ENCODE data around the gene BICD2.

The BICD2 gene

GRCh38 chr9:92747459-92748232 is 17.0 kb downstream of the BICD2 start:
- DNase-seq (ENCODE audit: low read depth, low spot score) = no peak

- DNase-seq (ENCODE audit: low read depth, low spot score) = no peak
These were observed 17.8 kb downstream of the BICD2 start for GRCh38 chr9:92746567-92747458.

DNA sequence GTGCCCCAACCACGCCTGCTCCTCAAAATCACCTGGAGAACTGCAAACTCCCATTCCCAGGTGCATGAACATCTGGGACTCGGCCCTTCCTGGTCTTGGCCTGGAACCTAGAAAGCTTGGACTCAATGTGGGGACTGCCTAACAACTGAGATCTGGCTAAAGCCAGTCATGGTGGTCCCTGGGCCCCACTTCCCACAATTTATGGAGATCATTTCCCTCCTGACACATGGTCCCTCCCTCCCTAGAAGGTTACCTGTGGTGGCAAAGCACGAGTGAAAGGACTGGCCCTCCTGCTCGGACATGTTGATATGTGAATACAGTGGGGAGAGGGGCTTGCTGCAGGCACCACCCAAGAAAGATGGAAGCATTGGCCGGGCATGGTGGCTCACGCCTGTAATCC is 18.8 kb downstream of the BICD2 start:
- DNase-seq (ENCODE audit: low read depth, low spot score) = no peak

GRCh38 chr9:92745331-92745730 is 19.3 kb downstream of the BICD2 start:
- DNase-seq (ENCODE audit: low read depth, low spot score) = no peak

DNA sequence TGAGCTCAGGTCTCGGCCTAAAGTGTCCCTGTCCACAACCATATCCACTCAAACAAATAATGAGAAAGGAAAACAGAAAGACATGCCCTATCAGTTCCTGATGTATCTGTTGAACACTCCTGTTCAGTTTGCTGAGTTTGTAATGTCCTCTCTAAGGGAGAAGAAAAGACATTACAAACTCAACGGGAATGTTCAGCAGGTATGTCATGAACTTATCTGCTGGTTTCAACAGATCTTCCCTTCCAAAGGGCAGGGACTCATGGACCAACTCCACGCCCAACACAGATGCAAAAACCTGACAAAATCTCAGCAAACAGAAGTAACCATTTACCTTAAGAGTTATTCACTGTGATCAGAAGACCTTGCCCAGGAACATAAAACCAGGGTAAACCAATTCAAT is 23.7 kb downstream of the BICD2 start:
- DNase-seq (ENCODE audit: low read depth, low spot score) = no peak

DNA sequence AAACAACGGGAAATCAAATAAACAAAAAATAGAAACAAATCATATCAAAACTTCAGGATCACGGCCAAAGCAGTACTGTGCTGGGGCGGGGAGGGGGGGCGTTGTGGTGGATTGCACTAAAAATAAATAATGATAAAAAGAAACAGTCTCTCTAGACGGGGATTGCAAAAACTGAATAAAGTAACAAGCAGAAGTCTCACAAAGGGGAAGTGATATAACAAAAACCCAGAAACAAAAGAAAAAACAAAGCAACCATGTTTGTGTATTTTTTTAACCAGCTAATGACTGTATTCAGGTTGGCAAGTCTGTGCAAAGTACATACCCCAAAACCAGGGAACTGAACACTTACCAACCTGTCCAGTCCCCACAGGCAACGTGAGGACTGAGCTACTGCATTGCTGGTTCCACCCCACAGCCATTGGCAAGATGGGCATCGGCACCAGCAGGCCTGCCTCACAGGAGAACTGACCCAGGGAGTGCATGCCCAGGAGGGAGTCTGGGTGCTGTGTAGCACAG is 24.1 kb downstream of the BICD2 start:
- no peak for DNase-seq (ENCODE audit: low read depth, low spot score)

DNA sequence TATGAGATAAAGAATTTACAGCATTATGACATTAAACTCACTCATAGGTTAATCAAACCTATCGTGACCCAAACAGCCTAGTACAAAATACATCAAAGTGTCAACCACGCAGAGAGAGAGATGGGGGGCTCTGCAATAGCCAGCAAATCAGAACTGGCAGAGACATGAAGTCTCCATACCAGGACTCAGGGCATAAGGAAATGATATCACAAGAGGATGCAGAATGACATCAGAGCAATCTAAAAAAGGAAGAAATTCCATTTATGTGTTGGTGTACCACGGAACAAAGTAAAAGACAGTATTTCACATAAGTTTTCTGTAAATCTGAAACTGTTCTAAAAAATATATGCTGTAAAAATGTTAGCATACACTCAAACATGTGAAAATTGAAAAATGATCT is 24.6 kb downstream of the BICD2 start:
- DNase-seq (ENCODE audit: low read depth, low spot score) = no peak

DNA sequence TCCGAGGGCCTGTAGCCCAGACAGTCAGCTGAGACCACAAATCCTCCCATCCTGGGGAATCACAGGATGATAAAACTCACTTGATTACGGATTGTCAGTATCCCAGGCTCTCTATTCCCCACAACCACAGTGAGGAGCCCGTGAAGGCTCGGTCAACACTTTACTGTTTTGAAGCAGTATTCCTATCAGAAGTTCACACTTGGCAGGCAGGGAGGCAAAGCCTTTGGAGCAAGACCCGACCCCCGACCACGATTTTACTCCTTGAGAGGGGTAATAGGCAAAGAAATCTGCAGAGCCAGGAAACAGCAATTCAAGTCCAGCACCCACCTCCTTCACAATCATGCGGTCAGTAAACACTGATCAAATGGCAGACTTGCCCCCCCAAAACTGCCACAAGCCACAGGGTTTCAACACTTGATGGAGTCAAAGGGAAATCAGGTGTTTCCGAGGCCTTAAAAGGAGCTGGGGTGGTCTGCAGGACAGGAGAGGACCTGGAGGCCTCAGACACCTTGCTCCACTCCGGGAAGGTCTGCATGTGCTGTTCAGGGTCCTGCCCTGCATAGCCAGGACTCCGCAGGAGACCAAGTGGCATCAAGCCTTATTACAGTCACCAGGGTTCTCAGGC is 25.2 kb downstream of the BICD2 start:
- no peak for DNase-seq (ENCODE audit: low read depth, low spot score)

GRCh38 chr9:92738661-92739081 is 26.0 kb downstream of the BICD2 start:
- DNase-seq (ENCODE audit: low read depth, low spot score) = no peak

DNA sequence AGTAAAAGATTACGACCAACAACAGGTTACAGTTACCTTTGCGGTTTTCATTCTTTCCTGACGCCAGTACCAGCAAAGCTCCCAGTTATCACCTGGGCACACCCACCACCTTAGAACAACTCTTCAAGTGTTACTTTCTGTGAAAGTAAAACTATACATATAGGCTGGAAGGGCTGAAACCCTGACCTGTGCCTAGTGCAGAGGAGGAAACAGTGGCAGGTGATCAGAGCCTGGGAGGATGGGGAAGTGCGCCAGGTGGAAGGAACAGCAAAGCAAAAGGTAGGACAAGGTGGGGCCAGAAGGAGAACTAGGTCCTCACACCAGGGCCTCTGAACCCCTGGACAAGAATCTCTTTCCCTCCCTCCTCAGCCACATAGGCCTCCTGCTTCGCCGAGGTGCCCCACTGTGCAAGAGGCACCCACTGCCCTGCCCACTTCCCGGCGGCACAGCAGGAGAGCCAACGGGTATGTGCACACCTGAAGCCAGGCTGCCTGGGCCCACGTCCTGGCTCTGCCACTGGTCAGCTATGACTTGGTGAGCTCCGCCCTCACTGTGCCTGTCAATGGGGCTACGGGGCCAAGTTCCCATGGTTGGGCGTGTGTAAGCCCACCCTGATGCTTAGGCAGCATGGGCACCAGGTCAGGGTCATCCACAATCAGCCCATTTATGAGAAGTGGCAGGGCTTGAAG is 26.9 kb downstream of the BICD2 start:
- DNase-seq (ENCODE audit: low read depth, low spot score) = no peak

- DNase-seq (ENCODE audit: low read depth, low spot score) = no peak
These were observed 27.4 kb downstream of the BICD2 start for GRCh38 chr9:92737216-92737606.

GRCh38 chr9:92736563-92737215 is 27.9 kb downstream of the BICD2 start:
- no peak for DNase-seq (ENCODE audit: low read depth, low spot score)

- no peak for DNase-seq (ENCODE audit: low read depth, low spot score)
These were observed 28.7 kb downstream of the BICD2 start for GRCh38 chr9:92735636-92736562.

DNA sequence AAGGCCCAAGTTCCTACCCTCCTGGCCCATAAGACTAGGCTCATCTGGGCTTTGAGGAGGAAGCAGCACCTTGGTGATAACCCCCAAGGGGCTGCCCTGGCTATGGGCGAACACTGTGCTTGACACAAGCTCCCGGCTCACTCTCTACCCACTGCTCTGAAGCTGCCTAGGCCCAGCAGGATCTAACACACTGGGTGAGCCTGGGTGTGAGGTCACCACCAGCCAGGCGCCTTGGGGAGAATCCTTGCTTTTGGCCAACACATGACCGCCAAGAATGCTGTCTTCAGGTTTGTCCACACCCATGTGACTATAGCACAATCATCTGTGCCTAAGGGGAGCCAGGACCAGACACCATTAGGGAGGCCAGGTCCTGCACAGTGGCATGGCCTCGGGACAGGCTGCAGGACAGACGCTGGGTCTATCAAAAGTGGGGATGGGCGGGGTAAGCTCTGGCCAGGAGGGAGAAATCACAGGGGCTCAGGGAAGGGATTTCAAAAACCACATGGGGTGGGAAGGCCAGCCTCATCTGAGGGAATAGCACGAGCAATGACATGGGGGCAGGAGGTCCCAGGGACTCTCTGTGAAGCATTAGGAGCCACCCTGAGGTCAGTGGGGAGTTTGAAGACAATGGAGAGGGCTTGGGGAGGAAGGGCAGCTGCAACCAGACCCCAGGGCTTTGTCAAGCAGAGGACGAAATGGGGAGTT is 29.6 kb downstream of the BICD2 start:
- no peak for DNase-seq (ENCODE audit: low read depth, low spot score)

GRCh38 chr9:92730897-92731296 is 33.7 kb downstream of the BICD2 start:
- DNase-seq (ENCODE audit: low read depth, low spot score) = no peak

DNA sequence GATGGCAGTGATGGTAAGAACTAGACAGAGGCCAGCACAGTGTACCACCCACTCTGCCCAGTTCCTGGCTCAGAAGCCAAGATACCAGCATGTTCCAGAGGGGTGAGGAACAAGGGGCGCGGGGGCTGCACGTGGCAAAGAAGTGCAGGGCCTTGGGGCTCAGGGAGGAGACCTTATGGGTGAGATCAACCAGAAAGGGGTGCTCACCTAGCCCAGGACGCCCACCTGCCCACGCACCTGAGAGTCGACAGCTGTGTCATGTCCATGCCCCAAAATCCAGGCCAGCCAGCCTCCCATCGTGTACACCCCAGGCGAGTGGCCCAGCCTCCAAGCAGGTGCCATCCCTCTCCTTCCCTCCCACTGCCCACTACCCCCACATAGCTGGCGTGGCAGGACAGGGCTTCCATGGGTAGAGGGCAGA is 34.9 kb downstream of the BICD2 start:
- no peak for DNase-seq (ENCODE audit: low read depth, low spot score)

DNA sequence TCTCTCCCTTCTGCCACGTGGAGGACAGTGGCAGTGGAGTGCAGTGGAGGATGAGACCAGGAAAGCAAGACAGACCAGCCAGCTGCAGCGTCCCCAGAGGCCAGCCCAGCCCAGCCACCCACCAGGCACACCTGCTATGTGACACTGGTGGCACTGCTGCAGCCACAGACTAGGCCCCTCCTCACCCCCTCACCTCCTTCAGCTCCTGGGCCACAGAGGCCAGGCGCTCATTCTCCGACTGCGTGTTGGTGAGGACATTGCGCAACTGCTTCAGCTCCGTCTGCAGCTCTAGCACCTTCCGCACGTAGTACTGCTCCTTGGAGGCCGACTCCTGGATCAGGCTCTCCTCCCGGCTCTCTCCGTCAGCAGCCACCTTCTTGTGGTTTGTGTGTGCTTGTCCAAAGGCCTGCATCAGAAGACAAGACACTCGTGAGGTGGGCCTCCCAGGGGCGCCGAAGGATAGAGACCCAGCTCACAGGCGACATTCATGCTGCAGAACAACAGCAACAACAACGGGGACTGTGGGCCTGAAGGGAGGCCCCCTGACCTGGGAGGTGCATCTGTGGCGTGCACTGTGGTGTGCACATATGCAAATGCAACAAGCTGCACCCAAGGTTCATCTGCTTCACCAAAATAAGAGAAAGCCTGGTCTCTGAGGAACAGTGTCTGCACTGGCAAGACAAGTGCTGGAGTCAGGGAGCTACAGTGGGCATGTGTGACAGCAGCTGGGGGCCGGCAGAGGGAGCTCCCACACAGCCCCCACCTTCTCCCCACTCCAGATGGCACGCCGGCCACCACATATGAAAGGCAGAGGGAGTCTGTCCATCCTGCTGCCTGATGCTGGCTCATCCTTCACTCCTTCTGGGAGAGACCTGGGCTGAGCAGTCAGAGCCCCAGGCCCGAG is 35.5 kb downstream of the BICD2 start:
- no peak for DNase-seq (ENCODE audit: low read depth, low spot score)

All from iPS DF 19.7 (cell line).